Calu3 (cell line): ENCODE measurements around the gene PLB1. TPM values are rescaled to one million over a fixed set of nuclear protein-coding genes. Genes with fewer than 3 reads are reported as not detected.

Experiments
- BruUV-seq: library from RNA; stranded (reverse); fragments of 400-500 nt; replicated peaks from 2 replicates; lab custom pipeline; 2021; lab: Mats Ljungman, UMichigan
- CTCF ChIA-PET: fragments of 300-600 bp; sonication (Branson Sonifier 250); formaldehyde crosslinking; loops from one replicate; lab custom pipeline; 2022; ENCODE audit warnings: antibody characterized with exemption; lab: Charles Lee
- DNase-seq: peaks from one replicate; pipeline ENCODE4 v3.0.0; 2022
- H3K27ac Mint-ChIP-seq: one replicate; pipeline ENCODE4 v1.8.0; 2022; ENCODE audit warnings: mixed read lengths; ENCODE audit not compliant: unreplicated experiment
- H3K27me3 Mint-ChIP-seq: one replicate; pipeline ENCODE4 v1.8.0; 2022; ENCODE audit warnings: mixed read lengths; ENCODE audit not compliant: unreplicated experiment
- H3K36me3 Mint-ChIP-seq: one replicate; pipeline ENCODE4 v1.8.0; 2022; ENCODE audit warnings: mild to moderate bottlenecking, moderate library complexity, mixed read lengths; ENCODE audit not compliant: insufficient read depth, unreplicated experiment
- H3K4me1 Mint-ChIP-seq: one replicate; pipeline ENCODE4 v1.8.0; 2022; ENCODE audit warnings: mild to moderate bottlenecking, low read depth, mixed read lengths; ENCODE audit not compliant: unreplicated experiment
- H3K4me3 Mint-ChIP-seq: one replicate; pipeline ENCODE4 v1.8.0; 2022; ENCODE audit warnings: mild to moderate bottlenecking, low read depth, moderate library complexity, mixed read lengths; ENCODE audit not compliant: unreplicated experiment
- H3K9me3 Mint-ChIP-seq: one replicate; pipeline ENCODE4 v1.8.0; 2022; ENCODE audit warnings: low read depth, mixed read lengths; ENCODE audit not compliant: unreplicated experiment
- intact Hi-C: fragments of 100-400 bp; cut with micrococcal nuclease; formaldehyde crosslinking; loops from one replicate; pipeline ENCODE4 v1.10.0; 2022; ENCODE audit not compliant: unreplicated experiment
- total RNA-seq: library from RNA; stranded (reverse); gene quantifications from 2 replicates; pipeline ENCODE4 v1.2.3, GENCODE V29; 2022
- TF ChIP-seq, protein P1 (sequence below): fragments of 200-600 bp; IDR thresholded peaks from one replicate; pipeline ENCODE4 v1.8.0; 2022; ENCODE audit warnings: antibody characterized with exemption; ENCODE audit not compliant: unreplicated experiment

The PLB1 gene
- total RNA-seq, 1 experiment from 2014 or later = 1.6 TPM

DNA sequence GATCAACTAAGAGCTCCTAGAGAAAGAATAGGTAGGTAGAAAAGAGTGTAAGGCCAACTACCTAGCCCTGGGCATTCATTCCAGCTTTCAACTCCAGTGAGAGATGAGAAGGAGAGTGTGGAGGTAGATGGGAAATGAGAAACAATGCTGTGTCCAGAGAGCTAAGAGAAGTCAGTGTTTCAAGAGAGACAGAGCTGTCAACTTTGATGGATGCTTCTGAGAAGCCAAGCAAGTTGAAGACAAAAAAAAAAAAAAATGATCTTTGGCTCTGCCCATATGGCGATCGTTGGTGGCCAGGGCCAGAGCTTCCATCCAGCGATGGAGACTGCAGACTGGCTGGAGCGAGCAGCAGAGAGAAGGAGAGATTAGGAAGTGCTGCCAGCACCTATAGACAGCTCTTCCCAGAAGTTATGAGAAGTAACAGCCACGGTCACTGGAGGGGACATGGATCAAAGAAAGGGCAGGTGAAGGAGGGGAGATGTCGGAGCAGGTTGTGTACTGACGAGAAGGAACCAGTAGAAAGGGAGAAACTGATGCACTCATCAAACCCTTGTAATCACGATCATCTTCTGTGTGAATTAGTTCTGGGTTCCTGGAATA, 143.3 kb downstream of the PLB1 start:
- H3K4me1 Mint-ChIP-seq = peaks cover 38% of the 10 kb centered on the region
- BruUV-seq = no TSS peak
- TF ChIP-seq, protein P1, sequence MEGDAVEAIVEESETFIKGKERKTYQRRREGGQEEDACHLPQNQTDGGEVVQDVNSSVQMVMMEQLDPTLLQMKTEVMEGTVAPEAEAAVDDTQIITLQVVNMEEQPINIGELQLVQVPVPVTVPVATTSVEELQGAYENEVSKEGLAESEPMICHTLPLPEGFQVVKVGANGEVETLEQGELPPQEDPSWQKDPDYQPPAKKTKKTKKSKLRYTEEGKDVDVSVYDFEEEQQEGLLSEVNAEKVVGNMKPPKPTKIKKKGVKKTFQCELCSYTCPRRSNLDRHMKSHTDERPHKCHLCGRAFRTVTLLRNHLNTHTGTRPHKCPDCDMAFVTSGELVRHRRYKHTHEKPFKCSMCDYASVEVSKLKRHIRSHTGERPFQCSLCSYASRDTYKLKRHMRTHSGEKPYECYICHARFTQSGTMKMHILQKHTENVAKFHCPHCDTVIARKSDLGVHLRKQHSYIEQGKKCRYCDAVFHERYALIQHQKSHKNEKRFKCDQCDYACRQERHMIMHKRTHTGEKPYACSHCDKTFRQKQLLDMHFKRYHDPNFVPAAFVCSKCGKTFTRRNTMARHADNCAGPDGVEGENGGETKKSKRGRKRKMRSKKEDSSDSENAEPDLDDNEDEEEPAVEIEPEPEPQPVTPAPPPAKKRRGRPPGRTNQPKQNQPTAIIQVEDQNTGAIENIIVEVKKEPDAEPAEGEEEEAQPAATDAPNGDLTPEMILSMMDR = no peak
- no peak overlapping the region for H3K27ac Mint-ChIP-seq
- intact Hi-C loops = no loop called here
- no peak overlapping the region for H3K4me3 Mint-ChIP-seq
- H3K27me3 Mint-ChIP-seq = no peaks in the 10 kb centered on the region
- peaks cover 3% of the 10 kb centered on the region for H3K9me3 Mint-ChIP-seq
- DNase-seq = no peak
- CTCF ChIA-PET = interaction anchor here (0.7 to 1.3 kb wide), 3 partner anchors 14 to 18 kb away, joined by 3 to 6 read pairs (median 4); no protein-coding TSS in a partner anchor
- H3K36me3 Mint-ChIP-seq = peaks cover 7% of the 10 kb centered on the region

DNA sequence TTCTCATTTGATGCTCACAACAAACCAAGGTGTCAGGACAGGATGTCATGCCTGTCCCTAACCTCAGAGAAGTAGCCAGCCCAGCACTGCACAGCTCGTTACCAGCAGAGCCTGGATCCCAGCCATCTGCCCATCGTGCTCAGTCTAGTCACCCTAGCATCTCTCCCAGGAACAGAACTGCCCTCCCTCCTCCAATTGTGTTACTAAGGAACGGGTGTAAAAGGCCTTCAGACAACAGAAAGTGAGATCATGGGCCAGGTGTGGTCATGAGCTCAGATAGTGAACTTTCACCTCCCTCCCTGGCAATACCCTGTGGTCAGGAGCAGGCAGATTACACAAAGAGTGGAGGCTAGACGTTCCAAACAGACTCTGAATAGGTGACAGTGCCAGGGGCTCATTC, 144.0 kb downstream of the PLB1 start:
- no TSS peak for BruUV-seq
- no peak overlapping the region for H3K4me3 Mint-ChIP-seq
- peak; percentile 40 for DNase-seq
- no peak overlapping the region for H3K27ac Mint-ChIP-seq
- H3K9me3 Mint-ChIP-seq = peaks cover 3% of the 10 kb centered on the region
- H3K36me3 Mint-ChIP-seq = peaks cover 7% of the 10 kb centered on the region
- H3K4me1 Mint-ChIP-seq = peaks cover 39% of the 10 kb centered on the region
- CTCF ChIA-PET = interaction anchor here (1.2 kb wide), 1 partner anchor 19 kb away, joined by 4 read pairs; no protein-coding TSS in a partner anchor
- intact Hi-C loops = no loop called here
- H3K27me3 Mint-ChIP-seq = no peaks in the 10 kb centered on the region
- TF ChIP-seq, protein P1 = no peak

DNA sequence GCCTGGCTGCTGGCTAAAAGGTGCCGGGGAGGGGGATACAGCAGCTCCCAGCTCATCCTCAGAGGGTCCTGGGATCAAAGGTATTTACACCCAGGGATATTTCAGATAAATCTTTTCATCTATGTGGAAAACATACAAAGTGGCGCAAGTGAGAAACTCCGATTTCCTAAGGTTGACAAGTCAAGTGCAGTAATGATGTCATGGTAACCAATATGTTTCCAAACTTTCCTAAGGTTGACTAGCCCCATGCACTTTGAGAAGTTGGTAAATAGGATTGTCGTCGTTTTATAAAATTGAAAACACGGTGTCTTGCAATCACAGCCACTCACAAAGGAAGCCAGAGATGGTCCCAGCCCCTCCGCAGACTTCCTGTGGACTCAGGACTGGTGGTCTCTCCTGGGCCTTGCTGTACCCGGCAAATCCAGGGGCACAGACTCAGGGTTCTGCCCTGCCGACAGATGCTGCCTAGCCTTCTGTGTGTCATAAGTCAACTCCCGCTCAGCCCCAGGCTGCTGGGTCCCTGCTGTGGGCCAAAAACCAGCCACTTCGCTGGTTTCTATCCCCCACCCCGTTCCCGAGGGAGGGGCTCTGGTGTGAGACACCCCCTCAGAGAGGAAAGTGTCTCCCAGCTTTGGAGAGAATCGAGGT, 144.5 kb downstream of the PLB1 start:
- H3K36me3 Mint-ChIP-seq = peaks cover 7% of the 10 kb centered on the region
- no peak overlapping the region for H3K27ac Mint-ChIP-seq
- BruUV-seq = no TSS peak
- H3K4me1 Mint-ChIP-seq = peaks cover 34% of the 10 kb centered on the region
- no peak overlapping the region for H3K4me3 Mint-ChIP-seq
- TF ChIP-seq, protein P1 = no peak
- H3K27me3 Mint-ChIP-seq = no peaks in the 10 kb centered on the region
- H3K9me3 Mint-ChIP-seq = peaks cover 3% of the 10 kb centered on the region
- no peak for DNase-seq
- CTCF ChIA-PET = interaction anchor here (1.2 kb wide), 1 partner anchor 19 kb away, joined by 4 read pairs; no protein-coding TSS in a partner anchor
- intact Hi-C loops = no loop called here

DNA sequence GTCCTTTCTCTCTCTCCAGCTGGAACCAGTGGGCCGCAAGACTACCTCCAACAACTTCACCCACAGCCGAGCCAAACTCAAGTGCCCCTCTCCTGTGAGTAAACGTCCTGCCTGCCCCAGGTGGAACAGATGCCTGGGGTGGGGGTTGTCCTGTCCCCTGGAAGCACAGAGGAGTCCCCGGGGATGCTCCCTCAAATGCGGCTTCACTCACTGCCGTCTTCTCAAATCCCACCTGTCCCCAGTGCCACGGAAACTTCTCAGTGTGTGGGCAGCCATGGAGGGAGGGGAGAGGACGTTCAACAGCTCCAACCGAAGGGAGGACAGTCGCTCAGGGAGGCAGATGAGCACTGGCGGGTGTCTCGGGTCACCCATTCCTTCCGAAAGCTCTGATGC, 145.0 kb downstream of the PLB1 start:
- no peaks in the 10 kb centered on the region for H3K27me3 Mint-ChIP-seq
- peaks cover 29% of the 10 kb centered on the region for H3K4me1 Mint-ChIP-seq
- intact Hi-C loops = no loop called here
- peaks cover 7% of the 10 kb centered on the region for H3K36me3 Mint-ChIP-seq
- DNase-seq = no peak
- no peak overlapping the region for H3K27ac Mint-ChIP-seq
- peaks cover 3% of the 10 kb centered on the region for H3K9me3 Mint-ChIP-seq
- CTCF ChIA-PET = no interaction called here
- BruUV-seq = no TSS peak
- H3K4me3 Mint-ChIP-seq = no peak overlapping the region
- TF ChIP-seq, protein P1 = no peak
